ENCODE data around the gene ACAN.
"Not testable (repeated sequence)": the region's sequence is repeated elsewhere in the genome, so short reads cannot be mapped to it uniquely, and the experiment has no call there.

The ACAN gene

GRCh38 chr15:88917760-88918159 is 114.5 kb downstream of the ACAN start:
- no peak for DNase-seq (ENCODE audit: extremely low read depth in 1 of 2, low read depth in 1 of 2)

- no peak for DNase-seq (ENCODE audit: extremely low read depth in 1 of 2, low read depth in 1 of 2)
These were observed 115.5 kb downstream of the ACAN start for GRCh38 chr15:88918738-88919137.

DNA sequence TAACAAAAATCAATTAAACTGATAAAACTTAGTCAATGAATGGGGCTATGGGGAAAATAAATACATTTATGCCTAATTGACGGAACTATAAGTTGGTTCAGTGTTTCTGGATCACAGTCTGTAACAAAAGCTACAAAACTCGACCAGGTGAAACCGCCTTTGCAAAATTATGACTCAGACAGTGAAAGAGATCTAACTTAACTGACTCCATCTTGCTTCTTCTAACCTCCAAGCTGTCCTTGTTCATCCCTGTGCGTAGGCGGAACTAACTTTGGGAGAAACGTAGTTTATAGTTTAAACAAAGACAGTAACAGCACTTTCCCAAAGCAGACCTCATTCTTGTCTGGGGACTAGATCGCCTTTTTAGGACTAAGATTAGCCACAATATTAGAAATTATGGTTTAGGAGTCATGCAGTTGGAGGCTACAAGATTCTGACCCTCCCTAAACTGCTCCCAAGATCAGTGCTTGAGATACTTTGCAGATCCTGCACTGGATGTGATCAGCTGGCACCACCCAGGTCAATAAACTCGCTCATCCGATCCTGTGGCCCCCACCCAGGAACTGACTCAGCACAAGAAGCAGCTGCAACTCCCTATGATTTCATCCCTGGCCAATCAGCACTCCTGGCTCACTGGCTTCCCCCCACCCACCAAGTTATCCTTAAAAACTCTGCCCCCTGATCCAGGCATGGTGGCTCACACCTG is 117.1 kb downstream of the ACAN start:
- no peak for DNase-seq (ENCODE audit: extremely low read depth in 1 of 2, low read depth in 1 of 2)

DNA sequence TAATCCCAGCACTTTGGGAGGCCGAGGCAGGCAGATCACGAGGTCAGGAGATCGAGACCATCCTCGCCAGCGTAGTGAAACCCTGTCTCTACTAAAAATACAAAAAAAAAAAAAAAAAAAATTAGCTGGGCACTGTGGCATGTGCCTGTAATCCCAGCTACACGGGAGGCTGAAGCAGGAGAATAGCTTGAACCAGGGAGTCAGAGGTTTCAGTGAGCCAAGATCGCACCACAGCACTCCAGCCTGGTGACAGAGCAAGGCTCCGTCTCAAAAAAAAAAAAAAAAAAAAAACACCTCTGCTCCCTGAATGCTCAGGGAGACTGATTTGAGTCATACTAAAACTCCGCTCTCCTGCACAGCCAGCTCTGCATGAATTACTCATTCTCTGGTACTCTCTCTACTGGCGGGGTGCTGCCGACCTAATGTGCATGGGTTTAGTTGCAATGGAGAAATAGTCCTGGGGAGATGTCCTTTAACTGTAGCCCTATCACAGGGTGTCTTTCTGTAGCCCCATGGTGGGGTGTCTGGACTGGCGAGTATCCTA is 117.7 kb downstream of the ACAN start:
- DNase-seq (ENCODE audit: extremely low read depth in 1 of 2, low read depth in 1 of 2): not testable (repeated sequence)

Data from activated CD8-positive, alpha-beta memory T cell treated with anti-CD3 and anti-CD28 coated beads for 1 hour (primary cell).